ENCODE data around the gene PNMA8B.

The PNMA8B gene

DNA sequence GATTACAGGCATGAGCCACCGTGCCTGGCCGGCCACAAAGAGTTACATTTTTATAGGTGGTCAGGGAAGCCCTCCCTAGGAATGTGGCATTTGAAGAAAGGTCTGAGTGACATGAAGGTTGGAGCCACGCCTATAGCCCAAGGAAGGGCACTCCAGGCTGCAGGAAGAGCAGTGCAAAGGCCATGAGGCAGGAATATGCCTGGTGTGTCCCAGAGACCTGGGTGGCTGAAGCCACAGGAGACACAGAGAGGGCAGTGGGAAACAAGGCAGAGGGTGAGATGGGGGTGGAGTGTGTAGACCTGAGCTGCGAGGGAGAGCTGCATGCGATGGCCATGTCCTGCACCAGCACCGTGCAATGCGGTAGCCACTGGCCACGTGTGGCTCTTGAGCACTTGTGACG lies 4.9 kb downstream of the PNMA8B start:
- DNase-seq (ENCODE audit: low read depth): no peak
- TF ChIP-seq, protein P1, sequence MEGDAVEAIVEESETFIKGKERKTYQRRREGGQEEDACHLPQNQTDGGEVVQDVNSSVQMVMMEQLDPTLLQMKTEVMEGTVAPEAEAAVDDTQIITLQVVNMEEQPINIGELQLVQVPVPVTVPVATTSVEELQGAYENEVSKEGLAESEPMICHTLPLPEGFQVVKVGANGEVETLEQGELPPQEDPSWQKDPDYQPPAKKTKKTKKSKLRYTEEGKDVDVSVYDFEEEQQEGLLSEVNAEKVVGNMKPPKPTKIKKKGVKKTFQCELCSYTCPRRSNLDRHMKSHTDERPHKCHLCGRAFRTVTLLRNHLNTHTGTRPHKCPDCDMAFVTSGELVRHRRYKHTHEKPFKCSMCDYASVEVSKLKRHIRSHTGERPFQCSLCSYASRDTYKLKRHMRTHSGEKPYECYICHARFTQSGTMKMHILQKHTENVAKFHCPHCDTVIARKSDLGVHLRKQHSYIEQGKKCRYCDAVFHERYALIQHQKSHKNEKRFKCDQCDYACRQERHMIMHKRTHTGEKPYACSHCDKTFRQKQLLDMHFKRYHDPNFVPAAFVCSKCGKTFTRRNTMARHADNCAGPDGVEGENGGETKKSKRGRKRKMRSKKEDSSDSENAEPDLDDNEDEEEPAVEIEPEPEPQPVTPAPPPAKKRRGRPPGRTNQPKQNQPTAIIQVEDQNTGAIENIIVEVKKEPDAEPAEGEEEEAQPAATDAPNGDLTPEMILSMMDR (conservative IDR thresholded peaks at IDR 0.05; ENCODE audit: low read depth, low read length): no peak
- H3K4me3 ChIP-seq (ENCODE audit: low read length): no peak overlapping the region

- no peak overlapping the region for H3K4me3 ChIP-seq (ENCODE audit: low read length)
- peak; percentile 62 for DNase-seq (ENCODE audit: low read depth)
- TF ChIP-seq, protein P1 (conservative IDR thresholded peaks at IDR 0.05; ENCODE audit: low read depth, low read length): peak; percentile 47
These were observed 6.0 kb downstream of the PNMA8B start for GRCh38 chr19:46489445-46490272.

DNA sequence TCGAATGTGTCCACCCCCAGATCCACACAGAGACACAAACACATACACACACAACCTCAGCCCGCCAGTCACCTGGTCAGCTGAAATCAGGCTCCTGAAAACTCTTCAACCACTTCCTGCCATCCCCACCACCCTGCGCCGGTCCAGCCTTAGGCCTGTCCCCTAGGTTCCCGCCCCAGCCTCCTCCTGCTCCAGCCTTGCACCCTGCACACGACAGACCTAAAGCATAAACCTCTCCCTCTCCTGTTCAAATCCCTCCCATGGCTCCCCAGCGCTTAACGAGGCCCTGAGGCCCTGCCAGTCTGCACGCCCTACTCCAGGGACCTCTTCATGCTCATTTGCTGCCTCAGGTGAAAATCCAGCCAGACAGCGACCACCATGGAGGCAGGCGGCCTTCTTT lies 7.1 kb downstream of the PNMA8B start:
- TF ChIP-seq, protein P1 (conservative IDR thresholded peaks at IDR 0.05; ENCODE audit: low read depth, low read length): no peak

GRCh38 chr19:46487802-46488445 lies 7.7 kb downstream of the PNMA8B start:
- H3K4me3 ChIP-seq (ENCODE audit: low read length): peak overlapping the region; percentile 45
- TF ChIP-seq, protein P1 (conservative IDR thresholded peaks at IDR 0.05; ENCODE audit: low read depth, low read length): peak; percentile 87
- no peak for DNase-seq (ENCODE audit: low read depth)

More for the DNA sequence above, 7.1 kb downstream of the PNMA8B start:
- H3K4me3 ChIP-seq (ENCODE audit: low read length): no peak overlapping the region
- no peak for DNase-seq (ENCODE audit: low read depth)

DNA sequence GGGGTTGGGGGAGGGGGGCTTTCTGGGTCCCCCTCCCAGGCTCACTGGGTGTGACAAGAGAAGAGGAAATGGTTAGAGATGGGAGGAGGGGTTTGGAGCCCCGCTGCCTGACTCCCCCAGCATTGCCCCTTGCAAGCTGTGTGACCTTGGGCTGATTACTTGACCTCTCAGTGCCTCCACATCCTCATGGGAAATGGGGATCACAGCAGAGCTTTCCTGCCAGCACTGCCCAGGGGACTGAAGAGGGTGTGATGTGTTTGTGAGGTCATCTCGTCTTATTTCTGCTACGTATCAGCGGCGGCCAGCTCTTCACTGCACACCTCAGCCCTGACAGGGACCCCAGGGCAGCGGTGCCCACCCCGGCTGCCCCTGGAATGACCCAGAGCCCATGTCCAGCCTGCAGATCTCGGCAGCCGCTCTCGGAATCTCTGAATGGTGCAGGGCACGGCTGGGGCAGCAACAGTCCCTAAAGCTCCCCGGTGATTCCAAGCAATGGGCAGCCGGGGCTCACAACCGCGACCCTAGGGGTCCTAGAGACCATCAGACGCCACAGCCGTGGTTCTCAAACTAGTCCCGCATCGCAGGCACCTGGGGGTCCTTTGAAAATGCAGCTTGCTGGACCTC lies 8.4 kb downstream of the PNMA8B start:
- DNase-seq (ENCODE audit: low read depth): no peak
- TF ChIP-seq, protein P1 (conservative IDR thresholded peaks at IDR 0.05; ENCODE audit: low read depth, low read length): no peak
- peak overlapping the region; percentile 45 for H3K4me3 ChIP-seq (ENCODE audit: low read length)

DNA sequence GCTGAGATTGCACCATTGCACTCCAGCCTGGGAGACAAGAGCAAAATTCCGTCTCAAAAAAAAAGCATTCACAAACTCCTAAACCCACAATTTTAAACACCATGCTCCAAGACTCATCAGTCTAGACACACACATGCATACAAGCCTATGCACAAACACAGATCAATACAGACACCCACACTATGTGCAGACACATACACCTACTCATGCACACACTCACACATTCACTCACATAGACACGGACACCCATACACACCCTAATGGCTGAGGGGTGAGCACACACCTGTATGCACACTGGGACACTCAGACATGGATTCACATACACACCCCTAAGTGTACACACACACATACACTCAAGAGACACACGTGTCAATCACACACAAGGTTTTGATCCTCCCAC lies 9.3 kb downstream of the PNMA8B start:
- TF ChIP-seq, protein P1 (conservative IDR thresholded peaks at IDR 0.05; ENCODE audit: low read depth, low read length): no peak
- no peak for DNase-seq (ENCODE audit: low read depth)
- H3K4me3 ChIP-seq (ENCODE audit: low read length): no peak overlapping the region

Measured in retinal pigment epithelial cell (primary cell).